Peyer's patch (tissue), 4 donors: ENCODE results near the gene F8.

Experiments
- CTCF ChIP-seq, 6 experiments: fragments of 450-650 bp in 4 of 6; fragments of 200-600 bp in 2 of 6; sonication (generic) in 1 of 6; IDR thresholded peaks; one replicate each; pipeline ENCODE4 v1.5.1; 2017 to 2019; ENCODE audit warnings: antibody characterized with exemption in 6 of 6, mild to moderate bottlenecking in 3 of 6, moderate library complexity in 1 of 6
- POLR2A ChIP-seq, 2 donors: fragments of 450-650 bp; IDR thresholded peaks; one replicate each; pipeline ENCODE4 v1.5.1; 2017; ENCODE audit warnings: antibody characterized with exemption in 2 of 2, mild to moderate bottlenecking in 2 of 2, moderate library complexity in 2 of 2

- TF ChIP-seq CTCF (IDR thresholded peaks at IDR 0.05) = no peak
- no peak for TF ChIP-seq POLR2A (IDR thresholded peaks at IDR 0.05)
Observed at GRCh38 chrX:155001873-155002272, 20.6 kb downstream of the F8 start.
